Measurements from ENCODE around the gene KLC4.
"Not testable (repeated sequence)": the region's sequence is repeated elsewhere in the genome, so short reads cannot be mapped to it uniquely, and the experiment has no call there.

Gene KLC4

GRCh38 chr6:43107344-43108062 lies 48.1 kb downstream of the KLC4 start:
- no peak for DNase-seq
- Mint-ChIP-seq H3K9me3 (no peaks in the 10 kb centered on the region), H3K36me3 (ENCODE audit: low read depth) (no peaks in the 10 kb centered on the region), H3K27me3 (no peaks in the 10 kb centered on the region), H3K27ac (no peak overlapping the region), H3K4me1 (peaks cover 4% of the 10 kb centered on the region), H3K4me3 (no peak overlapping the region)
- no peak for ATAC-seq

DNA sequence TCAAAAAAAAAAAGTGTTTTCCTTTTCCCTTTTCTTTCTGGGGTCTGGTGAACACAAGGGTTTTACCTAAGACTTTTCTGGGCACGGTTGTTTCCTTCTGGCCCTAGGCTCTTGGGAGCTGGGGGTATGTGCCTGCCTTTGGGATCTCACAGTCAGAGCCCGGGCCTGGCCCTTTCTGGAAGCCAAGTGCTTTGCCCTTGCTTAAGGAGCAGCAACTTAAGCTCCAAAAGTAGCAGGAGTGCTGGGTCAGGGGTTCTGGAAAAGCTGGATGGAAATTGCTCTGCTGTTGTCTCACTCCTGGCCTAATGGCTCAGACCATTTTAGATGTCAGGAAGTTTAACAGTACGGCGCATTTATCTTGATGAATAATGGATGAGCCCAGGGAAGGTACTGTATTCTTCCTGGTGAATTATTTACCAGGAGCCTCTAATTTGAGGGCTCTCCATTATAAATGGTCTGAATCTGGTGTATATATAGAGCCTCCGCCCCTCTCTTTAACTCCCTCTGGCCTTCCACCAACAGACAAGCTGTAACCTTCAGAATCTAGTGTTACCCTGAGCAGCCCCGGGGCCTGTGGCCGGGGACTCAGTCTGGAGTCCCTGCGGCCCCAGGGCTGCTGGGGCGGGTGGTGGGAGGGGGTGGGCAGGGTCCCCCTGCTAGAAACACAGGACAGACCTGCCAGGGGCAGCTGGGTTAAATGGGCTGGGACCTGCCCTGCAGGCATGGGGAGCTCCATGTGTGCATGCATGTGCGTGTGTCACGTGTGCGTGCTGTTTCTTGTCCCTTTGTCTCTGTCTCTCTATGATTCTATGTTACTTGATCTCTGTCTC lies 54.2 kb downstream of the KLC4 start:
- no peak for ATAC-seq
- Mint-ChIP-seq H3K27me3 (no peaks in the 10 kb centered on the region), H3K4me3 (no peak overlapping the region), H3K36me3 (ENCODE audit: low read depth) (no peaks in the 10 kb centered on the region), H3K4me1 (no peaks in the 10 kb centered on the region), H3K9me3 (no peaks in the 10 kb centered on the region), H3K27ac (no peak overlapping the region)
- DNase-seq: no peak

GRCh38 chr6:43115365-43115764 lies 55.9 kb downstream of the KLC4 start:
- H3K36me3 Mint-ChIP-seq (ENCODE audit: low read depth): no peaks in the 10 kb centered on the region
- ATAC-seq (no peak), DNase-seq (no peak)
- no peak overlapping the region for H3K4me3 Mint-ChIP-seq
- no peaks in the 10 kb centered on the region for H3K4me1 Mint-ChIP-seq
- no peak overlapping the region for H3K27ac Mint-ChIP-seq
- H3K27me3 Mint-ChIP-seq: no peaks in the 10 kb centered on the region
- H3K9me3 Mint-ChIP-seq: no peaks in the 10 kb centered on the region

DNA sequence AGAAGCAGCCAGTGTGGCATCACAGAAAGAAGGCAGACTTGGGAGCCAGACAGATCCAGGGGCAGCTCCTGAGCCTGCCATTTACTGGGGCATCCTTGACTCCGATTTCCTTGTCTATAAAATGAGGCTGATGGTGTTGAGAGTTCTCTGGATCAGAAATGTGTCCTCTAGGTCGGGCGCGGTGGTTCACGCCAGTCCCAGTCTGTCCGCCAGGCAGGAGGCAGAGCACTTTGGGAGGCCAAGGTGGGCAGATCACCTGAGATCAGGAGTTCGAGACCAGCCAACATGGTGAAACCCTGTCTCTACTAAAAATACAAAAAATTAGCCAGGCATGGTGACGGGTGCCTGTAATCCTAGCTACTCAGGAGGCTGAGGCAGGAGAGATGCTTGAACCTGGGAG lies 58.0 kb downstream of the KLC4 start:
- not testable (repeated sequence) for H3K36me3 Mint-ChIP-seq (ENCODE audit: low read depth); H3K27me3 Mint-ChIP-seq; H3K4me1 Mint-ChIP-seq; ATAC-seq; DNase-seq; H3K4me3 Mint-ChIP-seq; H3K9me3 Mint-ChIP-seq; H3K27ac Mint-ChIP-seq

GRCh38 chr6:43119482-43119881 lies 60.1 kb downstream of the KLC4 start:
- ATAC-seq (no peak), DNase-seq (no peak)
- H3K27me3 Mint-ChIP-seq: no peaks in the 10 kb centered on the region
- no peaks in the 10 kb centered on the region for H3K4me1 Mint-ChIP-seq
- H3K9me3 Mint-ChIP-seq: no peaks in the 10 kb centered on the region
- no peak overlapping the region for H3K4me3 Mint-ChIP-seq
- H3K36me3 Mint-ChIP-seq (ENCODE audit: low read depth): no peaks in the 10 kb centered on the region
- H3K27ac Mint-ChIP-seq: no peak overlapping the region

DNA sequence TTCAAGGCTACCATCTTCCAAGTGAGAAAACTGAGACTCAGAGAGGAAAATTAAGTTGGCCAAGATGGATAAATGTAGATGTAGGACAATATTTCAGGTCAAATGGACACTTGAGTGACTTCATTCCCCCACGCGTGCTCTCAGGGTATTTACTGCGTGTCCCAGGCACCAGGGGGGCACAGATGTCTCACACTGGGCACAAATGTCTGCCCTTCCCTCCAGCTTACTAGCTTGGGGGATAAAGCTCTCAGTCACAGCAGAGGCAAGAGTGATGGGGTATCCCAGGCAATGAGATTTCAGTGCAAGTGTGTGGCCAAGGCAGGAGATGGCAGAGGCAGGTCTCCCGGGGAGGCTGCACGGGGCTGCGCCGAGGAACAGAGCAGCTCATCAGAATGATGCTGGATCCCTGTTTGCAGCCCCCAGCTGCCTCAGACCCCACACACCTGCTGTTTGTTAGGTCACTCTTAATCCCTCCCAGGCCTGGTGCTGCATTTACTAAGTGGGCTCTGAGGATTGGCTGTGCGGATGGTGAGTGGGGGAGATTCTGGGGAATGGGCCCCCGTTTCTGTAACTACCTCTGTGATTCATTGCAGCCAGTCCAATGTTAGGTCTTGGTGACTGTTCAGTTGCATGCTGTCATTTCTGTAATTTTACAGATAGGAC lies 60.8 kb downstream of the KLC4 start:
- no peak overlapping the region for H3K27ac Mint-ChIP-seq
- DNase-seq (no peak), ATAC-seq (no peak)
- H3K4me3 Mint-ChIP-seq: no peak overlapping the region
- H3K4me1 Mint-ChIP-seq: no peaks in the 10 kb centered on the region
- H3K9me3 Mint-ChIP-seq: no peaks in the 10 kb centered on the region
- H3K27me3 Mint-ChIP-seq: no peaks in the 10 kb centered on the region
- H3K36me3 Mint-ChIP-seq (ENCODE audit: low read depth): no peaks in the 10 kb centered on the region

- Mint-ChIP-seq H3K9me3 (no peaks in the 10 kb centered on the region), H3K27me3 (no peaks in the 10 kb centered on the region), H3K36me3 (ENCODE audit: low read depth) (no peaks in the 10 kb centered on the region), H3K4me3 (no peak overlapping the region), H3K27ac (no peak overlapping the region), H3K4me1 (no peaks in the 10 kb centered on the region)
- DNase-seq (no peak), ATAC-seq (no peak)
These were observed 61.8 kb downstream of the KLC4 start for GRCh38 chr6:43120944-43121913.

DNA sequence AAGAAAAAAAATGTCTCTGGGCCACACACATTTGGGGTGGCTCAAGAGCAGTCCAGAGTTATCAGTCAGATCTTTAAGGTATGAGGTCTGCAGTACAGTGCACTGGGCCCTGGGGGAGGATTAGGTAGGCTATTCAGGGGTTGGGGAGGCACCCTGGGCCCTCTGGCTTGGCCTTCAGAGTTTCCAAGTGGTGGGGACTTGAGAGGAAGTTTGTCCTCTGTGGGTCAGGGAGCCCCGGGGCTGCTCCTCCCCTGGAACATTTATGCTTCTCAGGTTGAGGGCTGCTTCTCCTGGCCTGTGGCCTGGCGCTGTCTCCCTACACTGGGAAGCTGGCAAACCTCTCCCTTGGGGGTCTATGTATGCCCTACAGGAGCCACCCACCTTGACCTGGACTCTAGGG lies 62.7 kb downstream of the KLC4 start:
- H3K4me3 Mint-ChIP-seq: no peak overlapping the region
- no peaks in the 10 kb centered on the region for H3K27me3 Mint-ChIP-seq
- no peaks in the 10 kb centered on the region for H3K36me3 Mint-ChIP-seq (ENCODE audit: low read depth)
- H3K27ac Mint-ChIP-seq: no peak overlapping the region
- no peak for ATAC-seq
- no peaks in the 10 kb centered on the region for H3K9me3 Mint-ChIP-seq
- no peak for DNase-seq
- no peaks in the 10 kb centered on the region for H3K4me1 Mint-ChIP-seq

DNA sequence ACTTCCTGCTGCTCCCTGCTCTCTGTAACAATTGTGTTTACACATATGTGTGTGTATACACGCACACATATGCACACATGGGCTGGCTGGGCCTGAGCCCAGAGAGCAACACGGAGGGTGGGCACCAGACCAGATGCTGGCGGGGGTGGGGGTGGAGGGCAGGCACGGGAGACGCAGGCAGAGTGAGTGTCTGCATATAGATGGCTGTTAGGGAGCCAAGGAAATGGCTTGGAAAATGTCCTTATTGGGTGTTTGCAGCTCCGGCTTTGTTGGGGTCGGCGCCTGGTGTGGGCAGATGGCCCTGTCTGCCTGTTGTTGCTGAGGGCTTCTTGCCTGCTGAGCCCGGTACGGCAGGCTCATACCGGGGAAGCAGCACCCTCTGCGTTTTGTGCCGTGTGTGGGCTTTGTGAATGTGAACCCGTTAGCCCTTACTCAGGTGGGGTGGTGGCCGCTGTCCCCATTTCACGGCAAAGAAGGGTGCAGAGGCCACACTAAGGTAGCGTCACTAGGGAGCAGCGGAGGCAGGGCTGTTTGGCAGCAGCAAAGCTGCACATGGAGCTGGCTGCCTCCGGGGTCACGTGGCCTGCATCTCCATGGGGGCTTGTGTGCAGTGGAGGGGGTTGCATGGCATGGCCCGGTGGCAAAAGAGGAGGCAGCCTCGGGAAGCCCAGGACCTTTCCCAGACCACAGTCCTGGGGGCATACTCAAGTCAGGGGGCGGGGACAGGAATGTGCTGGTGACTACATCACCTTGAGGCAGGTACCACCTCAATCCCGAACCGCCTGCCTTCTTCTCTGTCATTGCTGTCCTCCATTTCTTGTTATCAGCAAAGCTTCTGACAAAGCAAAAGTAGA lies 64.3 kb downstream of the KLC4 start:
- H3K36me3 Mint-ChIP-seq (ENCODE audit: low read depth): no peaks in the 10 kb centered on the region
- H3K27ac Mint-ChIP-seq: no peak overlapping the region
- H3K4me3 Mint-ChIP-seq: no peak overlapping the region
- no peaks in the 10 kb centered on the region for H3K9me3 Mint-ChIP-seq
- no peaks in the 10 kb centered on the region for H3K27me3 Mint-ChIP-seq
- H3K4me1 Mint-ChIP-seq: no peaks in the 10 kb centered on the region
- DNase-seq (no peak), ATAC-seq (no peak)

GRCh38 chr6:43124481-43124880 lies 65.0 kb downstream of the KLC4 start:
- H3K36me3 Mint-ChIP-seq (ENCODE audit: low read depth): no peaks in the 10 kb centered on the region
- no peak overlapping the region for H3K27ac Mint-ChIP-seq
- no peak for DNase-seq
- no peak for ATAC-seq
- H3K4me1 Mint-ChIP-seq: no peaks in the 10 kb centered on the region
- H3K4me3 Mint-ChIP-seq: no peak overlapping the region
- no peaks in the 10 kb centered on the region for H3K27me3 Mint-ChIP-seq
- H3K9me3 Mint-ChIP-seq: no peaks in the 10 kb centered on the region

All from activated naive CD8-positive, alpha-beta T cell treated with anti-CD3 and anti-CD28 coated beads, Interleukin-2, amount 50 U/mL, for 24 hours (primary cell).